Smooth muscle cell (in vitro differentiated cells): Measurements from ENCODE around the gene HRG. TPM values are rescaled to one million over a fixed set of nuclear protein-coding genes. Genes with fewer than 3 reads are reported as not detected.
"Not testable (repeated sequence)": the region's sequence is repeated elsewhere in the genome, so short reads cannot be mapped to it uniquely, and the experiment has no call there.

Experiments
- DNase-seq: peaks from one replicate; lab custom pipeline; 2025; ENCODE audit not compliant: unreplicated experiment; lab: John Stamatoyannopoulos, UW
- H2AFZ ChIP-seq: fragments of 200-600 bp; sonication (generic); 2 replicates; pipeline ENCODE4 v1.6.0; 2016; ENCODE audit warnings: antibody characterized with exemption, low read depth, mild to moderate bottlenecking
- H3F3A ChIP-seq: fragments of 200-600 bp; sonication (generic); 2 replicates; pipeline ENCODE4 v1.6.0; 2017; ENCODE audit warnings: antibody characterized with exemption, low read depth
- H3K27ac ChIP-seq: fragments of 200-600 bp; sonication (generic); 2 replicates; pipeline ENCODE4 v1.5.1; 2016; ENCODE audit warnings: low read depth, mild to moderate bottlenecking
- H3K27me3 ChIP-seq: fragments of 200-600 bp; sonication (generic); 2 replicates; pipeline ENCODE4 v1.6.1; 2016; ENCODE audit warnings: low read depth, mild to moderate bottlenecking
- H3K36me3 ChIP-seq: fragments of 200-600 bp; sonication (generic); 2 replicates; pipeline ENCODE4 v1.5.1; 2016; ENCODE audit warnings: low read depth
- H3K4me1 ChIP-seq: fragments of 200-600 bp; sonication (generic); 2 replicates; pipeline ENCODE4 v1.5.1; 2016; ENCODE audit warnings: low read depth
- H3K4me2 ChIP-seq: fragments of 200-600 bp; sonication (generic); 2 replicates; pipeline ENCODE4 v1.6.0; 2016; ENCODE audit warnings: mild to moderate bottlenecking
- H3K4me3 ChIP-seq: fragments of 200-600 bp; sonication (generic); 2 replicates; pipeline ENCODE4 v1.5.1; 2016; ENCODE audit warnings: mild to moderate bottlenecking
- H3K79me2 ChIP-seq: fragments of 200-600 bp; sonication (generic); 2 replicates; pipeline ENCODE4 v1.6.0; 2016; ENCODE audit warnings: low read depth, mild to moderate bottlenecking
- H3K9ac ChIP-seq: fragments of 200-600 bp; sonication (generic); 2 replicates; pipeline ENCODE4 v1.6.0; 2016; ENCODE audit warnings: low read depth
- H3K9me3 ChIP-seq: fragments of 200-600 bp; sonication (generic); replicated peaks from 2 replicates; pipeline ENCODE4 v1.5.1; 2016; ENCODE audit warnings: low read depth
- H4K20me1 ChIP-seq: fragments of 200-600 bp; sonication (generic); 2 replicates; pipeline ENCODE4 v1.6.0; 2016; ENCODE audit warnings: low read depth
- CTCF ChIP-seq: fragments of 200-600 bp; sonication (generic); IDR thresholded peaks from 2 replicates; pipeline ENCODE4 v1.5.1; 2017; ENCODE audit warnings: borderline replicate concordance, mild to moderate bottlenecking, antibody characterized with exemption; ENCODE audit not compliant: insufficient read depth, poor library complexity, severe bottlenecking
- WGBS: methylation state at CpG from one replicate; pipeline ENCODE4 v1.1.7; 2016; ENCODE audit warnings: low lambda C conversion rate; 5-methylcytosine and 5-hydroxymethylcytosine counted together
- polyA plus RNA-seq: library from polyadenylated mRNA; unstranded; fragments of >200 nt; fragmentation: Nextera tagmentation; extraction: Ambion mirVana; gene quantifications from 2 replicates; pipeline ENCODE4 v1.2.1, GENCODE V29; 2016
- total RNA-seq: library from RNA; depleted of rRNA; stranded (reverse); fragments of >200 nt; gene quantifications from 2 replicates; pipeline ENCODE4 v1.2.3, GENCODE V29; 2014

Gene HRG
- total and polyA plus RNA-seq, 2 experiments from 2014 or later: not detected

- DNase-seq: no peak
- no peaks in the 10 kb centered on the region for H3K79me2 ChIP-seq
- no peak overlapping the region for H3K4me2 ChIP-seq
- H3K27me3 ChIP-seq: no peaks in the 10 kb centered on the region
- H2AFZ ChIP-seq: no peak overlapping the region
- TF ChIP-seq CTCF: no peak
- H3K9ac ChIP-seq: no peak overlapping the region
- H3K27ac ChIP-seq: no peak overlapping the region
- no peak overlapping the region for H3K4me3 ChIP-seq
- H4K20me1 ChIP-seq: no peaks in the 10 kb centered on the region
- H3K9me3 ChIP-seq: no peaks in the 10 kb centered on the region
- no peaks in the 10 kb centered on the region for H3K36me3 ChIP-seq
- H3K4me1 ChIP-seq: no peaks in the 10 kb centered on the region
- 89% methylated on average over 6 of the region's 6 CpGs for WGBS
- H3F3A ChIP-seq: no peaks in the 10 kb centered on the region
Observed at GRCh38 chr3:186705882-186706780, 40.3 kb downstream of the HRG start.

GRCh38 chr3:186708983-186709679, 43.3 kb downstream of the HRG start:
- DNase-seq: no peak
- no peak for TF ChIP-seq CTCF
- Histone ChIP-seq H3K27ac (no peak overlapping the region), H3F3A (no peaks in the 10 kb centered on the region), H3K79me2 (no peaks in the 10 kb centered on the region), H3K9ac (no peak overlapping the region), H3K4me2 (no peak overlapping the region), H3K4me1 (no peaks in the 10 kb centered on the region), H4K20me1 (no peaks in the 10 kb centered on the region), H3K36me3 (no peaks in the 10 kb centered on the region), H2AFZ (no peak overlapping the region), H3K27me3 (no peaks in the 10 kb centered on the region), H3K9me3 (no peaks in the 10 kb centered on the region), H3K4me3 (no peak overlapping the region)
- 84% methylated on average over 6 of the region's 6 CpGs for WGBS

- H3K9ac ChIP-seq, H4K20me1 ChIP-seq, H3K36me3 ChIP-seq, DNase-seq, H3K4me1 ChIP-seq, H3K9me3 ChIP-seq, H3K79me2 ChIP-seq, H3K27ac ChIP-seq, H3K4me2 ChIP-seq, H3F3A ChIP-seq, H2AFZ ChIP-seq, H3K4me3 ChIP-seq, H3K27me3 ChIP-seq: not testable (repeated sequence)
- 77% methylated on average over 4 of the region's 4 CpGs for WGBS
Observed at GRCh38 chr3:186710694-186711093, 44.9 kb downstream of the HRG start.

- 69% methylated on average over 4 of the region's 4 CpGs for WGBS
- TF ChIP-seq CTCF: no peak
- no peaks in the 10 kb centered on the region for H3F3A ChIP-seq
- no peaks in the 10 kb centered on the region for H3K27me3 ChIP-seq
- H3K9ac ChIP-seq: no peak overlapping the region
- no peaks in the 10 kb centered on the region for H3K36me3 ChIP-seq
- no peaks in the 10 kb centered on the region for H3K79me2 ChIP-seq
- DNase-seq: no peak
- H3K9me3 ChIP-seq: no peaks in the 10 kb centered on the region
- H3K27ac ChIP-seq: no peak overlapping the region
- H3K4me2 ChIP-seq: no peak overlapping the region
- H2AFZ ChIP-seq: no peak overlapping the region
- H3K4me3 ChIP-seq: no peak overlapping the region
- H3K4me1 ChIP-seq: no peaks in the 10 kb centered on the region
- H4K20me1 ChIP-seq: no peaks in the 10 kb centered on the region
Observed at GRCh38 chr3:186713499-186713898, 47.7 kb downstream of the HRG start.
